ENCODE results near the gene F11R. TPM values are rescaled to one million over a fixed set of nuclear protein-coding genes. Genes with fewer than 3 reads are reported as not detected.
"Not testable (repeated sequence)": the region's sequence is repeated elsewhere in the genome, so short reads cannot be mapped to it uniquely, and the experiment has no call there.

The F11R gene
- total RNA-seq, 1 donor from 2014 or later: 269 TPM

- FAIRE-seq: no peak
- no peaks in the 10 kb centered on the region for H3K36me3 ChIP-seq (ENCODE audit: control insufficient read depth, insufficient read depth, low read length)
- no peak for TF ChIP-seq CTCF (IDR thresholded peaks at IDR 0.05; ENCODE audit: insufficient read depth, low read length, severe bottlenecking)
- H3K4me3 ChIP-seq (ENCODE audit: low read depth, low read length): no peak overlapping the region
- DNase-seq (ENCODE audit: low read depth): peak; percentile 97
- H3K27me3 ChIP-seq (ENCODE audit: control insufficient read depth, insufficient read depth, low read length): no peaks in the 10 kb centered on the region
These were observed 1.0 kb upstream of the F11R start for GRCh38 chr1:161021970-161022353.

GRCh38 chr1:161021165-161021969 lies 415 bp upstream of the F11R start:
- DNase-seq (ENCODE audit: low read depth) (peak; percentile 99), FAIRE-seq (no peak)
- no peak for TF ChIP-seq CTCF (IDR thresholded peaks at IDR 0.05; ENCODE audit: insufficient read depth, low read length, severe bottlenecking)
- H3K4me3 ChIP-seq (ENCODE audit: low read depth, low read length): peak overlapping the region; percentile 80
- H3K27me3 ChIP-seq (ENCODE audit: control insufficient read depth, insufficient read depth, low read length): no peaks in the 10 kb centered on the region
- no peaks in the 10 kb centered on the region for H3K36me3 ChIP-seq (ENCODE audit: control insufficient read depth, insufficient read depth, low read length)

GRCh38 chr1:161019751-161020495 lies 1.0 kb downstream of the F11R start:
- DNase-seq (ENCODE audit: low read depth) (peak; percentile 97), FAIRE-seq (peak; percentile 23)
- Histone ChIP-seq H3K27me3 (ENCODE audit: control insufficient read depth, insufficient read depth, low read length) (no peaks in the 10 kb centered on the region), H3K4me3 (ENCODE audit: low read depth, low read length) (peak overlapping the region; percentile 80), H3K36me3 (ENCODE audit: control insufficient read depth, insufficient read depth, low read length) (no peaks in the 10 kb centered on the region)
- TF ChIP-seq CTCF (IDR thresholded peaks at IDR 0.05; ENCODE audit: insufficient read depth, low read length, severe bottlenecking): no peak

GRCh38 chr1:161019111-161019660 lies 1.8 kb downstream of the F11R start:
- peak; percentile 32 for DNase-seq (ENCODE audit: low read depth)
- not testable (repeated sequence) for H3K27me3 ChIP-seq (ENCODE audit: control insufficient read depth, insufficient read depth, low read length); FAIRE-seq; H3K36me3 ChIP-seq (ENCODE audit: control insufficient read depth, insufficient read depth, low read length)
- peak overlapping the region; percentile 80 for H3K4me3 ChIP-seq (ENCODE audit: low read depth, low read length)

- TF ChIP-seq CTCF (IDR thresholded peaks at IDR 0.05; ENCODE audit: insufficient read depth, low read length, severe bottlenecking): no peak
- FAIRE-seq: no peak
These were observed 2.4 kb downstream of the F11R start for GRCh38 chr1:161018631-161018930.

More at GRCh38 chr1:161018631-161018930, 2.4 kb downstream of the F11R start:
- H3K27me3 ChIP-seq (ENCODE audit: control insufficient read depth, insufficient read depth, low read length): no peaks in the 10 kb centered on the region
- H3K36me3 ChIP-seq (ENCODE audit: control insufficient read depth, insufficient read depth, low read length): no peaks in the 10 kb centered on the region
- peak overlapping the region; percentile 80 for H3K4me3 ChIP-seq (ENCODE audit: low read depth, low read length)
- no peak for DNase-seq (ENCODE audit: low read depth)

Measured in bronchial epithelial cell (primary cell).